AG04449 (cell line): ENCODE measurements around the gene SUGT1.
A peak's percentile ranks its signal among the peaks of the same experiment; 100 is the strongest.
"Not testable (repeated sequence)": the region's sequence is repeated elsewhere in the genome, so short reads cannot be mapped to it uniquely, and the experiment has no call there.

Experiments
- CTCF ChIA-PET: fragments of 350-600 bp; formaldehyde crosslinking; extraction: SDS; loops from one replicate; lab custom pipeline; 2021; ENCODE audit warnings: antibody characterized with exemption; lab: Yijun Ruan, JAX
- POLR2A ChIA-PET: fragments of 400-600, 350-600 bp; formaldehyde crosslinking; extraction: SDS; loops from one replicate; lab custom pipeline; 2020; ENCODE audit warnings: antibody characterized with exemption, inconsistent platforms; lab: Yijun Ruan, JAX
- DNase-seq: peaks from one replicate; pipeline ENCODE4 v3.0.0-alpha.2; 2010; ENCODE audit warnings: low read depth, low spot score
- H3K4me3 ChIP-seq: 2 replicates; pipeline ENCODE4 v1.5.1; 2011; ENCODE audit warnings: low read depth, mild to moderate bottlenecking, control low read depth, low read length
- CTCF ChIP-seq: IDR thresholded peaks from one replicate; pipeline ENCODE4 v1.5.1; 2011; ENCODE audit warnings: mild to moderate bottlenecking, moderate library complexity, low read length, control low read depth, inconsistent platforms; ENCODE audit not compliant: insufficient read depth; ENCODE audit errors: missing control alignments

Gene SUGT1

GRCh38 chr13:52652196-52652979, at the start of gene SUGT1:
SUGT1 (plus strand) TSS chr13:52652836; CDS start chr13:52652921, 85 bp downstream.
- peak; percentile 79 for TF ChIP-seq CTCF
- ChIA-PET CTCF (interaction anchor here (0.8 to 6.2 kb wide), 11 partner anchors 11 to 316 kb away, joined by 3 to 44 read pairs (median 3); no protein-coding TSS in a partner anchor), POLR2A (interaction anchor here (0.5 to 2.8 kb wide), 13 partner anchors 10 to 193 kb away, joined by 3 to 31 read pairs (median 4); no protein-coding TSS in a partner anchor)
- H3K4me3 ChIP-seq, result peak within 1 kb of the TSS; percentile 82
- peak; percentile 80 for DNase-seq

- H3K4me3 ChIP-seq, DNase-seq, CTCF ChIA-PET, POLR2A ChIA-PET: not testable (repeated sequence)
Observed at GRCh38 chr13:52603316-52603715, 49.3 kb upstream of the SUGT1 start.

GRCh38 chr13:52606126-52606525, 46.5 kb upstream of the SUGT1 start:
- POLR2A ChIA-PET, result interaction anchor here (1.4 kb wide), 1 partner anchor 11 kb away, joined by 5 read pairs; no protein-coding TSS in a partner anchor
- H3K4me3 ChIP-seq, CTCF ChIA-PET, DNase-seq: not testable (repeated sequence)

GRCh38 chr13:52606795-52607194, 45.8 kb upstream of the SUGT1 start:
- not testable (repeated sequence) for DNase-seq
- CTCF ChIA-PET, result interaction anchor here (0.9 kb wide), 1 partner anchor 361 kb away, joined by 3 read pairs; no protein-coding TSS in a partner anchor

GRCh38 chr13:52608184-52608583, 44.5 kb upstream of the SUGT1 start:
- CTCF ChIA-PET, result interaction anchor here (0.7 to 4.4 kb wide), 4 partner anchors 8 to 542 kb away, joined by 3 to 39 read pairs (median 3); no protein-coding TSS in a partner anchor
- DNase-seq, POLR2A ChIA-PET, H3K4me3 ChIP-seq: not testable (repeated sequence)

More at GRCh38 chr13:52606795-52607194, 45.8 kb upstream of the SUGT1 start:
- not testable (repeated sequence) for H3K4me3 ChIP-seq
- POLR2A ChIA-PET, result interaction anchor here (1.4 kb wide), 1 partner anchor 10 kb away, joined by 5 read pairs; no protein-coding TSS in a partner anchor

- POLR2A ChIA-PET, DNase-seq, H3K4me3 ChIP-seq: not testable (repeated sequence)
- peak; percentile 18 for TF ChIP-seq CTCF
- CTCF ChIA-PET, result interaction anchor here (0.7 to 4.4 kb wide), 7 partner anchors 11 to 541 kb away, joined by 3 to 39 read pairs (median 3); no protein-coding TSS in a partner anchor
Observed at GRCh38 chr13:52609013-52609606, 43.5 kb upstream of the SUGT1 start.

- POLR2A ChIA-PET, DNase-seq, H3K4me3 ChIP-seq: not testable (repeated sequence)
- CTCF ChIA-PET, result interaction anchor here (1.1 to 4.4 kb wide), 4 partner anchors 12 to 357 kb away, joined by 3 to 39 read pairs (median 3); partner anchors contain the start of gene SUGT1
Observed at GRCh38 chr13:52610158-52610557, 42.5 kb upstream of the SUGT1 start.

GRCh38 chr13:52615134-52615801, 37.4 kb upstream of the SUGT1 start:
- ChIA-PET CTCF (no interaction called here), POLR2A (interaction anchor here (3.0 kb wide), 1 partner anchor 37 kb away, joined by 31 read pairs; the partner anchor contains the start of gene SUGT1)

More at GRCh38 chr13:52615134-52615801, 37.4 kb upstream of the SUGT1 start:
- H3K4me3 ChIP-seq, result no peak overlapping the region
- no peak for DNase-seq
- TF ChIP-seq CTCF, result no peak
